ENCODE measurements around the gene PABPN1.

DNA sequence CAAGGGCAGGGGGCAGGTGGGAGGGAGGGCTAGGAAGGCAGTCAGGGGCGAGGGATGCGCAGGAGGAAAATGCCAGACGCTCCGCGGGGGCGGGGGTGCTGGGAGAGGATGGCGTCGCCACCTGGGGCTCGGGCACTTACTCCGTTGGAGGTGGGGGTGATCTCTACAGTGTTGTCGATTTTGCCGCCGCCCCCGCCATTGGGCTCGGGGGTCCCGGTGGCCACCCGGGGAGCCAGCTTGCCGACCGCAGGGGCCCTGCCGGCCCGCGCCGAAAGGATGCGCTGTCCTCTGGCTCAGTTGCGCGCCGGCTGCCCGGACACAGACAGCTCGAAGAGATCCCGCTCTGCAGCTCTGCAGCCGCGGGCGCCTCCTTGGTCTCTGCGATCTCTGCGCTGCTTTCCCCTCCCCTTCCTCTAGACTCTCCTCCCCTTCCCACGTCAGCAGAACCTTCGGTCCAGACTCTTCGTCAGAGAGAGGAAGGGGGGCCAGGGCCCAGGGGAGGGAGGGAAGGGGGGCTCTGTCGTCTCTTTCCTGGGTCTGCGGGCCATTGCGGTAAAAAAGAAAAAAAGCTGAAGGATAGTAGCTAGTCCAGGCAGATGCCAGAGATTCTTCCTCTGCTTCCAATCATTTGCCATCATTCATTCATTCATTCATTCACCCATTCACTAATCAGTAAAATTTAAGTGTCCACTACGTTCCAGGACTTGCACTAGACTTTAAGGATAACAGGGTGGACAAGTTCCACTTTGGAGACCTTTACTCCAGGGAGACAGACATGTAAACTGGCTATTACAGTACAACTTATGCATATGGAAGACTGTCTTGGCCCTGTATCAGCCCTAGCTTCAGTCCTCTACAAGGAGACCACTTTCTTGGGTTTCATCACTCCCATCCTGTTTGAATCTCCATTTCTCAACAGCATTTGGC lies 31.5 kb downstream of the PABPN1 start, which contains the start of gene SLC22A17:
- TF ChIP-seq EWSR1 (IDR thresholded peaks at IDR 0.05; ENCODE audit: borderline replicate concordance, low read depth, partially characterized antibody) (no peak), STAT5B (CRISPR knock-in tag; IDR thresholded peaks at IDR 0.05) (no peak), ZBTB17 (CRISPR knock-in tag; IDR thresholded peaks at IDR 0.05) (no peak), FOXM1 (IDR thresholded peaks at IDR 0.05; ENCODE audit: low read depth) (no peak), FOXM1 (CRISPR knock-in tag; IDR thresholded peaks at IDR 0.05; ENCODE audit: low read depth) (no peak), PML (IDR thresholded peaks at IDR 0.05; ENCODE audit: low read length) (no peak), POLR2A (conservative IDR thresholded peaks at IDR 0.05) (no peak), ZNF583 (CRISPR knock-in tag; IDR thresholded peaks at IDR 0.05) (no peak), HNRNPUL1 (IDR thresholded peaks at IDR 0.05; ENCODE audit: low read length) (no peak), SMARCA4 (IDR thresholded peaks at IDR 0.05) (no peak), TAF1 (IDR thresholded peaks at IDR 0.05; ENCODE audit: control insufficient read depth, extremely low read depth, insufficient read depth, low read length, severe bottlenecking) (no peak)
- TF ChIP-seq, protein P1, sequence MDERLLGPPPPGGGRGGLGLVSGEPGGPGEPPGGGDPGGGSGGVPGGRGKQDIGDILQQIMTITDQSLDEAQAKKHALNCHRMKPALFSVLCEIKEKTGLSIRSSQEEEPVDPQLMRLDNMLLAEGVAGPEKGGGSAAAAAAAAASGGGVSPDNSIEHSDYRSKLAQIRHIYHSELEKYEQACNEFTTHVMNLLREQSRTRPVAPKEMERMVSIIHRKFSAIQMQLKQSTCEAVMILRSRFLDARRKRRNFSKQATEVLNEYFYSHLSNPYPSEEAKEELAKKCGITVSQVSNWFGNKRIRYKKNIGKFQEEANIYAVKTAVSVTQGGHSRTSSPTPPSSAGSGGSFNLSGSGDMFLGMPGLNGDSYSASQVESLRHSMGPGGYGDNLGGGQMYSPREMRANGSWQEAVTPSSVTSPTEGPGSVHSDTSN (CRISPR knock-in tag; IDR thresholded peaks at IDR 0.05; ENCODE audit: low read depth), result no peak
- TF ChIP-seq, protein P1 (tag; conservative IDR thresholded peaks at IDR 0.05; ENCODE audit: low read depth), result no peak
- TF ChIP-seq, protein P2, sequence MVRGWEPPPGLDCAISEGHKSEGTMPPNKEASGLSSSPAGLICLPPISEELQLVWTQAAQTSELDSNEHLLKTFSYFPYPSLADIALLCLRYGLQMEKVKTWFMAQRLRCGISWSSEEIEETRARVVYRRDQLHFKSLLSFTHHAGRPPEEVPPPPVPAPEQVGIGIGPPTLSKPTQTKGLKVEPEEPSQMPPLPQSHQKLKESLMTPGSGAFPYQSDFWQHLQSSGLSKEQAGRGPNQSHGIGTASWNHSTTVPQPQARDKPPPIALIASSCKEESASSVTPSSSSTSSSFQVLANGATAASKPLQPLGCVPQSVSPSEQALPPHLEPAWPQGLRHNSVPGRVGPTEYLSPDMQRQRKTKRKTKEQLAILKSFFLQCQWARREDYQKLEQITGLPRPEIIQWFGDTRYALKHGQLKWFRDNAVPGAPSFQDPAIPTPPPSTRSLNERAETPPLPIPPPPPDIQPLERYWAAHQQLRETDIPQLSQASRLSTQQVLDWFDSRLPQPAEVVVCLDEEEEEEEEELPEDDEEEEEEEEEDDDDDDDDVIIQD (CRISPR knock-in tag; IDR thresholded peaks at IDR 0.05), result no peak

Measured in K562 (cell line).